Progenitor cell of endocrine pancreas (in vitro differentiated cells): ENCODE measurements around the gene RNPEP. TPM values are rescaled to one million over a fixed set of nuclear protein-coding genes. Genes with fewer than 3 reads are reported as not detected.

Experiments
- DNase-seq: peaks from one replicate; pipeline ENCODE4 v3.0.0; 2021; ENCODE audit warnings: low spot score; ENCODE audit not compliant: unreplicated experiment
- H3K27ac Mint-ChIP-seq: 2 replicates; pipeline ENCODE4 v1.8.0; 2021; ENCODE audit warnings: mild to moderate bottlenecking, moderate library complexity, mixed read lengths
- H3K27me3 Mint-ChIP-seq: 2 replicates; pipeline ENCODE4 v1.8.0; 2021; ENCODE audit warnings: mixed read lengths
- H3K36me3 Mint-ChIP-seq: 2 replicates; pipeline ENCODE4 v1.8.0; 2022; ENCODE audit warnings: mixed read lengths; ENCODE audit not compliant: insufficient read depth
- H3K4me1 Mint-ChIP-seq: 2 replicates; pipeline ENCODE4 v1.8.0; 2021; ENCODE audit warnings: low read depth, mixed read lengths
- H3K4me3 Mint-ChIP-seq: 2 replicates; pipeline ENCODE4 v1.8.0; 2021; ENCODE audit warnings: low read depth, mild to moderate bottlenecking, moderate library complexity, mixed read lengths
- H3K9me3 Mint-ChIP-seq: 2 replicates; pipeline ENCODE4 v1.8.0; 2021; ENCODE audit warnings: low read depth, mixed read lengths
- CTCF ChIP-seq: fragments of 200-600 bp; sonication (generic); IDR thresholded peaks from one replicate; pipeline ENCODE4 v1.5.0; 2021; ENCODE audit warnings: antibody characterized with exemption, mild to moderate bottlenecking; ENCODE audit not compliant: unreplicated experiment
- total RNA-seq: library from RNA; stranded (reverse); gene quantifications from 2 replicates; pipeline ENCODE4 v1.2.1, GENCODE V29; 2021

RNPEP gene
- total RNA-seq, 1 donor from 2014 or later, result 59.5 TPM

GRCh38 chr1:202023001-202023433, 40.6 kb downstream of the RNPEP start:
- no peak overlapping the region for H3K4me3 Mint-ChIP-seq
- DNase-seq, result no peak

GRCh38 chr1:202029171-202029665, 46.8 kb downstream of the RNPEP start:
- no peak overlapping the region for H3K4me3 Mint-ChIP-seq
- no peaks in the 10 kb centered on the region for H3K9me3 Mint-ChIP-seq
- no peaks in the 10 kb centered on the region for H3K27me3 Mint-ChIP-seq
- DNase-seq, result no peak
- peaks cover 23% of the 10 kb centered on the region for H3K4me1 Mint-ChIP-seq
- TF ChIP-seq CTCF, result no peak
- no peaks in the 10 kb centered on the region for H3K36me3 Mint-ChIP-seq
- H3K27ac Mint-ChIP-seq, result no peak overlapping the region

More at GRCh38 chr1:202023001-202023433, 40.6 kb downstream of the RNPEP start:
- H3K27ac Mint-ChIP-seq, result peak overlapping the region; percentile 77
- TF ChIP-seq CTCF, result no peak
- H3K27me3 Mint-ChIP-seq, result no peaks in the 10 kb centered on the region
- H3K9me3 Mint-ChIP-seq, result no peaks in the 10 kb centered on the region
- H3K36me3 Mint-ChIP-seq, result no peaks in the 10 kb centered on the region
- H3K4me1 Mint-ChIP-seq, result peaks cover 24% of the 10 kb centered on the region

GRCh38 chr1:202029727-202030126, 47.3 kb downstream of the RNPEP start:
- no peak for TF ChIP-seq CTCF
- H3K4me1 Mint-ChIP-seq, result peaks cover 28% of the 10 kb centered on the region
- H3K27ac Mint-ChIP-seq, result peak overlapping the region; percentile 43

GRCh38 chr1:202031796-202032195, 49.3 kb downstream of the RNPEP start:
- H3K4me1 Mint-ChIP-seq, result peaks cover 34% of the 10 kb centered on the region
- H3K27ac Mint-ChIP-seq, result peak overlapping the region; percentile 52
- H3K27me3 Mint-ChIP-seq, result no peaks in the 10 kb centered on the region
- H3K9me3 Mint-ChIP-seq, result no peaks in the 10 kb centered on the region
- DNase-seq, result no peak
- H3K4me3 Mint-ChIP-seq, result no peak overlapping the region
- no peaks in the 10 kb centered on the region for H3K36me3 Mint-ChIP-seq
- no peak for TF ChIP-seq CTCF

More at GRCh38 chr1:202029727-202030126, 47.3 kb downstream of the RNPEP start:
- DNase-seq, result no peak
- no peaks in the 10 kb centered on the region for H3K9me3 Mint-ChIP-seq
- H3K27me3 Mint-ChIP-seq, result no peaks in the 10 kb centered on the region
- no peaks in the 10 kb centered on the region for H3K36me3 Mint-ChIP-seq
- no peak overlapping the region for H3K4me3 Mint-ChIP-seq

GRCh38 chr1:202034149-202034682, 51.8 kb downstream of the RNPEP start:
- Mint-ChIP-seq H3K4me1 (peaks cover 37% of the 10 kb centered on the region), H3K27me3 (no peaks in the 10 kb centered on the region), H3K36me3 (no peaks in the 10 kb centered on the region), H3K27ac (peak overlapping the region; percentile 99), H3K4me3 (peak overlapping the region; percentile 51), H3K9me3 (peaks cover 3% of the 10 kb centered on the region)
- no peak for DNase-seq
- TF ChIP-seq CTCF, result no peak
